Measurements from ENCODE around the gene TSPAN11.

GRCh38 chr12:31008961-31009840 lies 82.7 kb downstream of the TSPAN11 start:
- TF ChIP-seq CTCF (IDR thresholded peaks at IDR 0.05): no peak
- TF ChIP-seq POLR2AphosphoS5 (IDR thresholded peaks at IDR 0.05): no peak

Measured in suprapubic skin (tissue), 3 donors.